ENCODE results near the gene MZT2B. TPM values are rescaled to one million over a fixed set of nuclear protein-coding genes. Genes with fewer than 3 reads are reported as not detected.

The MZT2B gene
- total and polyA plus RNA-seq, 2 of the 4 experiments (the other 2 are of a cell fraction): 24.9 to 115 TPM

GRCh38 chr2:130156624-130157004, 25.4 kb upstream of the MZT2B start:
- H3K27ac ChIP-seq (ENCODE audit: insufficient read depth, low read length): no peak overlapping the region
- no peak overlapping the region for H3K9ac ChIP-seq (ENCODE audit: low read depth, low read length)
- DNase-seq (no peak), ATAC-seq (ENCODE audit: low read depth) (no peak)
- H4K8ac ChIP-seq (ENCODE audit: low read depth in 2 of 2, low read length in 2 of 2): no peak overlapping the region
- no peak overlapping the region for H4K91ac ChIP-seq (ENCODE audit: insufficient read depth, low read depth, low read length)
- no peak overlapping the region for H3K14ac ChIP-seq (replicated peaks; ENCODE audit: low read depth, low read length)
- no peak overlapping the region for H2AK9ac ChIP-seq (replicated peaks; ENCODE audit: low read depth, low read length, poor library complexity)
- BruUV-seq (replicated peaks): no TSS peak
- dilution Hi-C loops (cut with HindIII; ENCODE audit: low sequenced_read_pairs, unreplicated experiment) (no loop called here), in situ Hi-C loops (cut with MboI; ENCODE audit: low sequenced_read_pairs) (loop anchor here (25.0 kb wide), 1 partner anchor 1356 kb away; no protein-coding TSS in a partner anchor), intact Hi-C loops (cut with micrococcal nuclease) (loop anchor here (1.0 kb wide), 1 partner anchor 176 kb away; no protein-coding TSS in a partner anchor)
- H2BK120ac ChIP-seq (ENCODE audit: low read depth, low read length): no peak overlapping the region
- TF ChIP-seq SMC3 (IDR thresholded peaks at IDR 0.05; ENCODE audit: low read depth, low read length): no peak
- TF ChIP-seq CHD1 (IDR thresholded peaks at IDR 0.05; ENCODE audit: low read depth, low read length): no peak
- no peak for TF ChIP-seq RAD21 (IDR thresholded peaks at IDR 0.05; ENCODE audit: low read length)
- TF ChIP-seq RCOR1 (IDR thresholded peaks at IDR 0.05; ENCODE audit: insufficient replicate concordance, low read length): no peak
- TF ChIP-seq MAFK (IDR thresholded peaks at IDR 0.05; ENCODE audit: low read depth, low read length): no peak
- no peak for TF ChIP-seq NFE2L2 (IDR thresholded peaks at IDR 0.05; ENCODE audit: low read depth, low read length)
- TF ChIP-seq MXI1 (IDR thresholded peaks at IDR 0.05; ENCODE audit: borderline replicate concordance, low read depth, low read length): no peak
- TF ChIP-seq BHLHE40 (IDR thresholded peaks at IDR 0.05; ENCODE audit: low read depth, low read length): no peak
- no peak for TF ChIP-seq POLR2A (IDR thresholded peaks at IDR 0.05; ENCODE audit: low read depth, low read length)
- no peak for TF ChIP-seq MAZ (IDR thresholded peaks at IDR 0.05; ENCODE audit: borderline replicate concordance, low read depth, low read length)
- TF ChIP-seq CTCF (conservative IDR thresholded peaks at IDR 0.05; ENCODE audit: low read depth, low read length): no peak
- no peak for TF ChIP-seq USF2 (IDR thresholded peaks at IDR 0.05; ENCODE audit: low read depth, low read length)
- POLR2A ChIA-PET (ENCODE audit: unreplicated experiment): no interaction called here
- H2BK20ac ChIP-seq (ENCODE audit: low read depth, low read length): no peak overlapping the region
- H4K5ac ChIP-seq (ENCODE audit: low read depth, low read length): no peak overlapping the region
- no peaks in the 10 kb centered on the region for H3K4me1 ChIP-seq (ENCODE audit: control insufficient read depth, insufficient read depth, low read length)
- no peak overlapping the region for H3K56ac ChIP-seq (ENCODE audit: extremely low read depth, insufficient read depth, low read length)
- no peak overlapping the region for H2AFZ ChIP-seq (replicated peaks; ENCODE audit: low read length, poor library complexity)
- no peaks in the 10 kb centered on the region for H4K20me1 ChIP-seq (ENCODE audit: insufficient read depth, low read length)
- H3K4me2 ChIP-seq (ENCODE audit: low read depth, low read length): no peak overlapping the region
- H3K9me3 ChIP-seq (ENCODE audit: control insufficient read depth, insufficient read depth, low read length): no peaks in the 10 kb centered on the region
- H2BK5ac ChIP-seq (ENCODE audit: low read depth, low read length, poor library complexity, severe bottlenecking): no peak overlapping the region
- peaks cover 33% of the 10 kb centered on the region; the same call in 1 of the 2 replicates for H3K36me3 ChIP-seq (ENCODE audit: control insufficient read depth, insufficient read depth, low read length)
- CTCF ChIA-PET: interaction anchor here (1.5 kb wide), 1 partner anchor 176 kb away, joined by 5 read pairs; no protein-coding TSS in a partner anchor
- no peak overlapping the region for H3K18ac ChIP-seq (ENCODE audit: low read depth, low read length)
- H2AK5ac ChIP-seq (ENCODE audit: low read depth, low read length): no peak overlapping the region
- no peak overlapping the region for H3K4me3 ChIP-seq (ENCODE audit: insufficient read depth, low read depth, low read length)
- H3K4ac ChIP-seq (ENCODE audit: low read depth, low read length): no peak overlapping the region
- WGBS, 2 experiments (ENCODE audit: extremely low coverage in 2 of 2, insufficient read length in 1 of 2): no CpG with 5 or more reads among the region's 9 CpGs
- no peaks in the 10 kb centered on the region for H3K27me3 ChIP-seq (ENCODE audit: control insufficient read depth, insufficient read depth, low read length)
- no peaks in the 10 kb centered on the region for H3K79me1 ChIP-seq (ENCODE audit: low read depth in 1 of 2, low read length in 2 of 2)
- no peaks in the 10 kb centered on the region for H3K9me1 ChIP-seq (ENCODE audit: insufficient read depth, low read length)
- H3K23ac ChIP-seq (ENCODE audit: low read depth, low read length): no peak overlapping the region
- no peak overlapping the region for H2BK15ac ChIP-seq (ENCODE audit: low read depth, low read length)

Measured in IMR-90 (cell line).